ENCODE measurements around the gene CACNA2D3. TPM values are rescaled to one million over a fixed set of nuclear protein-coding genes. Genes with fewer than 3 reads are reported as not detected.

CACNA2D3 gene
- total and polyA plus RNA-seq, 4 experiments from 2014 or later, result not detected

DNA sequence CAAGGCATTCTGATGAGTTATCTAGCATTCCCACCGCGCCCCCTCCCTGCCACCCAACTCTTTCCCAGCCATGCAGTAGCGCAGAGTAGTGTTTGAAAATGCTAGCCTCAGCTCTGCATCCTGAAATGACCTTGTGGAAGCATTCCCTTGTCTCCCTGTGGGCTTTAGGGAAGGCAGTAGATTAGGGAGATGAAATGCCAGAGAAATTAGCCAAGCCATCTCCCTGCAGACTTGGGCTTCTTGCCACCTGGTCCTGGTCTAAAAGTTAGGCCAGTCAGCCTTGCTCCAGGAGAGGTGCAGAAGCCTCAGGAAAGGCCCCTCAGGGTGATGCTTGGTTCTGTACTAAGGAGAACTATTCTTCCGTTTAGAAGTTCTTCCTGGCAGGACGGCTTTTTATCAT lies 231.2 kb downstream of the CACNA2D3 start:
- CTCF ChIA-PET (ENCODE audit: partially characterized antibody), result no interaction called here
- POLR2A ChIA-PET (ENCODE audit: partially characterized antibody), result no interaction called here
- peaks cover 2 to 5% of the 10 kb centered on the region in 2 donors for H3K27me3 Mint-ChIP-seq
- H3K27me3 ChIP-seq (ENCODE audit: insufficient read depth, low read length), result no peaks in the 10 kb centered on the region
- no peaks in the 10 kb centered on the region for H3K36me3 Mint-ChIP-seq
- no peaks in the 10 kb centered on the region for H3K9me3 ChIP-seq (ENCODE audit: control insufficient read depth in 1 of 2, low read length in 2 of 2)
- intact Hi-C loops (cut with micrococcal nuclease), result no loop called here
- no peaks in the 10 kb centered on the region for H3K4me1 ChIP-seq (ENCODE audit: insufficient read depth, low read length)
- no peak overlapping the region for H3K27ac ChIP-seq (ENCODE audit: low read depth, low read length)
- H3K9me3 Mint-ChIP-seq, result peaks cover 0 to 4% (median 3%) of the 10 kb centered on the region in 8 donors
- H3K4me3 Mint-ChIP-seq, result no peak overlapping the region
- no peak for DNase-seq
- no peak overlapping the region for H3K4me3 ChIP-seq (ENCODE audit: low read length in 2 of 2)
- no peaks in the 10 kb centered on the region for H3K36me3 ChIP-seq (ENCODE audit: insufficient read depth, low read length)
- no peaks in the 10 kb centered on the region for H3K4me1 Mint-ChIP-seq
- no peak overlapping the region for H3K27ac Mint-ChIP-seq

DNA sequence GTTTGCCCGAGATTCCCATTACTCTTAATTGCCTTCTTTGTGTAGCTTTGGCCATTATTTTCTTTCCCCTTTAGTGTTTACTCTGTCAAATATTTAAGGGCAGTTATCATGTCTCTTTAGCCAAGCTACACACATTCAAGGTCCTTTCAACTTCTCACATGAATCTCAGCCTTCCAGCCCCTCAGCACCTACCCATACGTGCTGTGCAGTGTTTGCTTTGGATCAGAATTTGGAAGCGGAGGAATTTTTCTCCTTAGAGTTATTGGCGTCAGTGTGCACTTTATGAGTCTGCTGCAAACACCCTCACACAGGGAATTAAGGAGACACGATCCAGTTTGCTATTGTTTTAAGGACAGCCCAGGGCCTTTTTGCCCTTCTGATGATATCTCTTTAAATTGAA lies 231.6 kb downstream of the CACNA2D3 start:
- Mint-ChIP-seq H3K9me3 (peaks cover 0 to 4% (median 3%) of the 10 kb centered on the region in 8 donors), H3K36me3 (no peaks in the 10 kb centered on the region), H3K4me3 (no peak overlapping the region), H3K27ac (no peak overlapping the region), H3K27me3 (peaks cover 2 to 5% of the 10 kb centered on the region in 2 donors), H3K4me1 (no peaks in the 10 kb centered on the region)
- intact Hi-C loops (cut with micrococcal nuclease), result no loop called here
- Histone ChIP-seq H3K4me3 (ENCODE audit: low read length in 2 of 2) (no peak overlapping the region), H3K27me3 (ENCODE audit: insufficient read depth, low read length) (no peaks in the 10 kb centered on the region), H3K36me3 (ENCODE audit: insufficient read depth, low read length) (no peaks in the 10 kb centered on the region), H3K9me3 (ENCODE audit: control insufficient read depth in 1 of 2, low read length in 2 of 2) (no peaks in the 10 kb centered on the region), H3K27ac (ENCODE audit: low read depth, low read length) (no peak overlapping the region), H3K4me1 (ENCODE audit: insufficient read depth, low read length) (no peaks in the 10 kb centered on the region)
- ChIA-PET POLR2A (ENCODE audit: partially characterized antibody) (no interaction called here), CTCF (ENCODE audit: partially characterized antibody) (no interaction called here)
- DNase-seq, result no peak

DNA sequence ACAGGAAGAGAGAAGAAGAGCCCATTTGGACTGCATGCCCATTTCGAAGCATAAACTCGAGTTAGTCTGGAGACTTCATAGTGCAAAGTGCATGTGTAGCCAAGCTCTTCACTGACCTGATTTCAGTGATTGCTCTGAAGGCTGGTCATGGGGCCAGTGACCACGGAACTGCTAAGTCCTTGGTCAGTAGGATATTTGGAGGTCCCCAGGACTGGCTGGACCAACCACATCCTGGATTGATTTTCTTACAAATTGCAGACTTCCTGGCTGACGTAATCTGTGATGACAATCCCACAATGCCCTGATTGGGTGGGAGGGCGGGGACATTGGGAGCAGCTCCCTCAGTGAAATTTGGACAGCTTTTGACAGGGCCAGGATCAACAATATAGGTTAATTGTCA lies 233.4 kb downstream of the CACNA2D3 start:
- ChIA-PET POLR2A (ENCODE audit: partially characterized antibody) (no interaction called here), CTCF (ENCODE audit: partially characterized antibody) (no interaction called here)
- Mint-ChIP-seq H3K4me1 (no peaks in the 10 kb centered on the region), H3K9me3 (peaks cover 0 to 6% (median 3%) of the 10 kb centered on the region in 8 donors), H3K27ac (no peak overlapping the region), H3K36me3 (no peaks in the 10 kb centered on the region), H3K27me3 (peaks cover 2 to 5% of the 10 kb centered on the region in 2 donors), H3K4me3 (no peak overlapping the region)
- intact Hi-C loops (cut with micrococcal nuclease), result no loop called here
- Histone ChIP-seq H3K4me3 (ENCODE audit: low read length in 2 of 2) (no peak overlapping the region), H3K27me3 (ENCODE audit: insufficient read depth, low read length) (no peaks in the 10 kb centered on the region), H3K36me3 (ENCODE audit: insufficient read depth, low read length) (no peaks in the 10 kb centered on the region), H3K4me1 (ENCODE audit: insufficient read depth, low read length) (no peaks in the 10 kb centered on the region), H3K27ac (ENCODE audit: low read depth, low read length) (no peak overlapping the region), H3K9me3 (ENCODE audit: control insufficient read depth in 1 of 2, low read length in 2 of 2) (no peaks in the 10 kb centered on the region)
- DNase-seq, result no peak

DNA sequence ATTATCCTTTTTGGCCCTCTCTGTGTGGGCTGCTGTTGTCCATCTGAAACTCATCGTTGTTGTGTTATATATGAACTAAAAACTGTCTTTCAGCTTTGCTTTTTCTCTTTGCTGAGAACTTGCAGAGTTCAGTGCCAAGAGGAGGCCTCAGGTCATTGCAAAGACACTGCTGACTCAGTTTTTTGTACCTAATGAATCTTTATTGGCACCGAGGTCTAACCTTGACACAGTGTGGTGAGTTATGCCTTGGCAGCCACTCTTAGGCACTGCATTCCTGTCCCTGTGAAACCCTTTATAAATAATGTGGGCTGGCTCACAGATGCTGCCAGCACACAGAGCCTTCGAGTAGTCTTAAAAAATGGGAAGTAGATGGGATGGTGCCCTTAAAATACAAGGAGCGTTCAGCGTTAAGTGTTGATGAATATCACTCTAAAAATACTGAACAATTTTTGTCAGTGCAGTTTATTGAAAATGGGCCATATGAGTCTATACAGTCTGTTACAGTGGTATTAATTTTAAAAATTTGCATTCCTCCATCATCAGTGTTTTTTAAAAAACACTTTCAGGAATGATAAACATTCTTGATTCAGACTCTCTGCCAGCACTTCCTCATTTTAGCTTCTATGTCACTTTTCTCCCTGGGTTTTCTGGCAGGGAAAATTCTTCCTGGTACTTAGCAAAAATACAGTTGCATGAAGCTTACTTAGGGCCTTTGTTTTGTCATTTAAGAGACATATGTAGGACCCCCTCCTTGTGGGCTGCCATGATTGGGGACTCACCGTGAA lies 234.1 kb downstream of the CACNA2D3 start:
- Histone ChIP-seq H3K4me1 (ENCODE audit: insufficient read depth, low read length) (no peaks in the 10 kb centered on the region), H3K36me3 (ENCODE audit: insufficient read depth, low read length) (no peaks in the 10 kb centered on the region), H3K27me3 (ENCODE audit: insufficient read depth, low read length) (no peaks in the 10 kb centered on the region), H3K9me3 (ENCODE audit: control insufficient read depth in 1 of 2, low read length in 2 of 2) (no peaks in the 10 kb centered on the region), H3K4me3 (ENCODE audit: low read length in 2 of 2) (no peak overlapping the region), H3K27ac (ENCODE audit: low read depth, low read length) (no peak overlapping the region)
- Mint-ChIP-seq H3K4me3 (no peak overlapping the region), H3K27me3 (peaks cover 2 to 3% of the 10 kb centered on the region in 2 donors), H3K9me3 (peaks cover 0 to 6% (median 3%) of the 10 kb centered on the region in 8 donors), H3K27ac (no peak overlapping the region), H3K4me1 (no peaks in the 10 kb centered on the region), H3K36me3 (no peaks in the 10 kb centered on the region)
- POLR2A ChIA-PET (ENCODE audit: partially characterized antibody), result no interaction called here
- CTCF ChIA-PET (ENCODE audit: partially characterized antibody), result no interaction called here
- DNase-seq, result no peak
- intact Hi-C loops (cut with micrococcal nuclease), result no loop called here

DNA sequence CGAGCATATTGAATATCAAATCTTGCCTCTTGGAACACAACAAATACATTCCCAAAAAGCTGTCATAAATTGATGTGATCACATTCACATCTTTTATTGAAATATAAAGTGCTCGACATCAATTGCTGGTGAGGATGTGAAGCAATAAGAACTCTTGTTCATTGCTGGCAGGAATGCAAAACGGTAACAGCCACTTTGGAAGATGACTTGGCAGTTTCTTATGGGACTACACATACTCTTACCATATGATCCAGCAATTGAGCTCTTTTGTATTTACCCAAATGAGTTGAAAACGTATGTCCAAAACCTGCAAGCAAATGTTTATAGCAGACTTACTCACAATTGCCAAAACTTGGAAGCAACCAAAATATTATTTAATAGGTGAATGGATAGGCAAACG lies 234.9 kb downstream of the CACNA2D3 start:
- intact Hi-C loops (cut with micrococcal nuclease), result no loop called here

DNA sequence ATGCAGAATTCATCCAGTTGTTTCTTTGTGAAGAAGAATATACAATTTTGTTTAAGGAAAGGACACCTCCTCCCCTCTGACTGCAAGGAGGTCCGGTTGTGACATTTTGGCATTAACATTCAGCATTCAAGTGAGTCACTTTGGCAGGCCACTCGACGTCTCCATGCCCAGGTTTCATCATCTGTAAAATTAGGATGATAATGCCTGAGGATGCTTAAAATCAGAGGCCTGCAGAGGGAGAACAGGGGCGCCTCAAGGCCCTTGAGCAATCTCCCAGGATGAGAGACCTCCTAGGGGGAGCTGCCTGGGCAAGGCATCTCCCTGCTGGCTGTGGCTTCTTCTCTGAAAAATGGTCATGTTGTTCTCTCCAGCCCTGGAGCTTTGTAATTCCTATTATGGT lies 236.0 kb downstream of the CACNA2D3 start:
- CTCF ChIA-PET (ENCODE audit: partially characterized antibody), result no interaction called here
- Mint-ChIP-seq H3K9me3 (peaks cover 0 to 6% (median 4%) of the 10 kb centered on the region in 8 donors), H3K36me3 (no peaks in the 10 kb centered on the region), H3K27me3 (peaks cover 0 to 2% of the 10 kb centered on the region in 2 donors), H3K4me1 (no peaks in the 10 kb centered on the region), H3K4me3 (no peak overlapping the region), H3K27ac (no peak overlapping the region)
- no peaks in the 10 kb centered on the region for H3K27me3 ChIP-seq (ENCODE audit: insufficient read depth, low read length)
- DNase-seq, result no peak
- no peak overlapping the region for H3K4me3 ChIP-seq (ENCODE audit: low read length in 2 of 2)
- H3K36me3 ChIP-seq (ENCODE audit: insufficient read depth, low read length), result no peaks in the 10 kb centered on the region
- intact Hi-C loops (cut with micrococcal nuclease), result no loop called here
- H3K27ac ChIP-seq (ENCODE audit: low read depth, low read length), result no peak overlapping the region
- H3K4me1 ChIP-seq (ENCODE audit: insufficient read depth, low read length), result no peaks in the 10 kb centered on the region
- H3K9me3 ChIP-seq (ENCODE audit: control insufficient read depth in 1 of 2, low read length in 2 of 2), result no peaks in the 10 kb centered on the region
- POLR2A ChIA-PET (ENCODE audit: partially characterized antibody), result no interaction called here

More for the DNA sequence above, 234.9 kb downstream of the CACNA2D3 start:
- Mint-ChIP-seq H3K36me3 (no peaks in the 10 kb centered on the region), H3K27ac (no peak overlapping the region), H3K4me1 (no peaks in the 10 kb centered on the region), H3K27me3 (peaks cover 0 to 2% of the 10 kb centered on the region in 2 donors), H3K4me3 (no peak overlapping the region), H3K9me3 (peaks cover 0 to 6% (median 4%) of the 10 kb centered on the region in 8 donors)
- Histone ChIP-seq H3K27ac (ENCODE audit: low read depth, low read length) (no peak overlapping the region), H3K27me3 (ENCODE audit: insufficient read depth, low read length) (no peaks in the 10 kb centered on the region), H3K36me3 (ENCODE audit: insufficient read depth, low read length) (no peaks in the 10 kb centered on the region), H3K9me3 (ENCODE audit: control insufficient read depth in 1 of 2, low read length in 2 of 2) (no peaks in the 10 kb centered on the region), H3K4me1 (ENCODE audit: insufficient read depth, low read length) (no peaks in the 10 kb centered on the region), H3K4me3 (ENCODE audit: low read length in 2 of 2) (no peak overlapping the region)
- ChIA-PET CTCF (ENCODE audit: partially characterized antibody) (no interaction called here), POLR2A (ENCODE audit: partially characterized antibody) (no interaction called here)
- DNase-seq, result no peak

DNA sequence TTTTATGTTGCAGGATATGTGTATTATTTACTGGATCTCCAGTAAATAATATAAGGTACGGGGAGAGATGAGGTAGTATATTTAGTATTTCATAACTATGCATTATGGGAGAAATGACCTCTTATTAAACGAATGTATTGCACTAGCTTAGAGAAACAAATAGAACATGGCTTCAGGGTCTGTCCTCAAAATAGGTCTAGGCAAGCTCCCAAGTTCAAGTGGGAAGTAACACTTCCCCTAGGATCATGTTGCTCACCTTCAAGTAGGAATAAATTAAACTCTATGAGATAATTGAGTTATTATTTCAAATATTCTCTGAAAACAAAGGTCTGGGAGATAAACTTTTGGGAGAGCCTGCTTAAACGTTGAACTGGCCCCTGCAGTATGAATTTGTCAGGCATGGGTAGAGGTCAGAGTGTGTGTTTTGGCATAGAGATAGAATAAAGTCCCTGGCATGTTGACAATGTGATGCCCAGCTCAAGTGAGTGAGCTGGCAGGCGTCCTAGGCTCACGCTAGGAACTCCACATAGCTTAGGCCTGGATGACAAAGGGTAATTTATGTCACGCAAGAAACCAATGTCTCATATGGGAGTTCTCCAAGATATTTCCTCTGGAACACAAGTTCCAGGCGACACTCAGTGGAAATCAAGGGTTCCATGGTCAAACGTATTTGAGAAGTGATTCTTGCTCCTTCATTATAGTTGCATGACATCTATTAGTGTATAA lies 236.8 kb downstream of the CACNA2D3 start:
- Mint-ChIP-seq H3K4me3 (no peak overlapping the region), H3K9me3 (peaks cover 0 to 7% (median 4%) of the 10 kb centered on the region in 8 donors), H3K4me1 (no peaks in the 10 kb centered on the region), H3K27me3 (peaks cover 0 to 2% of the 10 kb centered on the region in 2 donors), H3K36me3 (no peaks in the 10 kb centered on the region), H3K27ac (no peak overlapping the region)
- intact Hi-C loops (cut with micrococcal nuclease), result no loop called here
- ChIA-PET CTCF (ENCODE audit: partially characterized antibody) (no interaction called here), POLR2A (ENCODE audit: partially characterized antibody) (no interaction called here)
- Histone ChIP-seq H3K36me3 (ENCODE audit: insufficient read depth, low read length) (no peaks in the 10 kb centered on the region), H3K9me3 (ENCODE audit: control insufficient read depth in 1 of 2, low read length in 2 of 2) (no peaks in the 10 kb centered on the region), H3K27me3 (ENCODE audit: insufficient read depth, low read length) (no peaks in the 10 kb centered on the region), H3K4me3 (ENCODE audit: low read length in 2 of 2) (no peak overlapping the region), H3K4me1 (ENCODE audit: insufficient read depth, low read length) (no peaks in the 10 kb centered on the region), H3K27ac (ENCODE audit: low read depth, low read length) (no peak overlapping the region)
- no peak for DNase-seq

Measured in CD4-positive, alpha-beta memory T cell (primary cell).